Muscle layer of colon (tissue), 2 donors: ENCODE measurements around the gene DRAP1.
"Not testable (repeated sequence)": the region's sequence is repeated elsewhere in the genome, so short reads cannot be mapped to it uniquely, and the experiment has no call there.

Experiments
- H3K27ac ChIP-seq: one replicate; pipeline ENCODE4 v1.7.0; 2013; ENCODE audit warnings: low read depth, mild to moderate bottlenecking, low read length, moderate library complexity
- H3K27me3 ChIP-seq, 2 donors: one replicate each; pipeline ENCODE4 v1.7.0; 2013; ENCODE audit warnings: low read length in 2 of 2, mild to moderate bottlenecking in 2 of 2; ENCODE audit not compliant: insufficient read depth in 2 of 2, control insufficient read depth in 1 of 2
- H3K36me3 ChIP-seq: one replicate; pipeline ENCODE4 v1.7.0; 2013; ENCODE audit warnings: mild to moderate bottlenecking, low read length; ENCODE audit not compliant: insufficient read depth
- H3K4me1 ChIP-seq: one replicate; pipeline ENCODE4 v1.7.0; 2013; ENCODE audit warnings: mild to moderate bottlenecking, low read length; ENCODE audit not compliant: insufficient read depth
- H3K4me3 ChIP-seq, 2 donors: one replicate each; pipeline ENCODE4 v1.7.0; 2013; ENCODE audit warnings: low read length in 2 of 2, low read depth in 1 of 2, mild to moderate bottlenecking in 1 of 2, moderate library complexity in 1 of 2
- H3K9ac ChIP-seq: one replicate; pipeline ENCODE4 v1.7.0; 2013; ENCODE audit warnings: low read length
- H3K9me3 ChIP-seq: one replicate; pipeline ENCODE4 v1.7.0; 2013; ENCODE audit warnings: mild to moderate bottlenecking, low read length
- donor health status: abdominal sarcoma.
- donor health status: Adenocarcinoma of cecum.

DRAP1 gene

GRCh38 chr11:65945430-65945911, 26.2 kb downstream of the DRAP1 start, which contains the start of gene TSGA10IP:
Gene TSGA10IP (plus strand): TSS chr11:65945480. CDS start chr11:65945676, 196 bp downstream.
- Histone ChIP-seq H3K9me3 (no peaks in the 10 kb centered on the region), H3K4me1 (no peaks in the 10 kb centered on the region), H3K27me3 (peaks cover 0 to 4% of the 10 kb centered on the region in 2 donors), H3K36me3 (no peaks in the 10 kb centered on the region), H3K4me3 (no peak within 1 kb of the TSS), H3K9ac (no peak within 1 kb of the TSS), H3K27ac (no peak within 1 kb of the TSS)

GRCh38 chr11:65945941-65946558, 26.8 kb downstream of the DRAP1 start:
- H3K36me3 ChIP-seq, result no peaks in the 10 kb centered on the region
- no peak overlapping the region for H3K27ac ChIP-seq
- no peak overlapping the region for H3K9ac ChIP-seq
- H3K4me3 ChIP-seq, result no peak overlapping the region
- H3K9me3 ChIP-seq, result no peaks in the 10 kb centered on the region
- H3K4me1 ChIP-seq, result no peaks in the 10 kb centered on the region
- H3K27me3 ChIP-seq, result peaks cover 0 to 4% of the 10 kb centered on the region in 2 donors

GRCh38 chr11:65946655-65947054, 27.4 kb downstream of the DRAP1 start:
- Histone ChIP-seq H3K27me3 (peaks cover 0 to 4% of the 10 kb centered on the region in 2 donors), H3K4me3 (no peak overlapping the region), H3K9me3 (no peaks in the 10 kb centered on the region), H3K27ac (no peak overlapping the region), H3K9ac (no peak overlapping the region), H3K4me1 (no peaks in the 10 kb centered on the region), H3K36me3 (no peaks in the 10 kb centered on the region)

- H3K9ac ChIP-seq, result no peak overlapping the region
- H3K36me3 ChIP-seq, result no peaks in the 10 kb centered on the region
- peaks cover 0 to 4% of the 10 kb centered on the region in 2 donors for H3K27me3 ChIP-seq
- H3K9me3 ChIP-seq, result no peaks in the 10 kb centered on the region
- no peak overlapping the region for H3K27ac ChIP-seq
- no peaks in the 10 kb centered on the region for H3K4me1 ChIP-seq
- no peak overlapping the region for H3K4me3 ChIP-seq
Measured at GRCh38 chr11:65947133-65947532, 27.9 kb downstream of the DRAP1 start.

- no peak overlapping the region for H3K9ac ChIP-seq
- H3K27me3 ChIP-seq, result peaks cover 0 to 4% of the 10 kb centered on the region in 2 donors
- no peak overlapping the region for H3K27ac ChIP-seq
Measured at GRCh38 chr11:65947603-65948125, 28.4 kb downstream of the DRAP1 start.

GRCh38 chr11:65950711-65951110, 31.5 kb downstream of the DRAP1 start:
- not testable (repeated sequence) for H3K4me1 ChIP-seq, H3K4me3 ChIP-seq, H3K27me3 ChIP-seq, H3K36me3 ChIP-seq, H3K9me3 ChIP-seq, H3K27ac ChIP-seq, H3K9ac ChIP-seq

More at GRCh38 chr11:65947603-65948125, 28.4 kb downstream of the DRAP1 start:
- Histone ChIP-seq H3K36me3 (no peaks in the 10 kb centered on the region), H3K4me1 (no peaks in the 10 kb centered on the region), H3K4me3 (no peak overlapping the region), H3K9me3 (no peaks in the 10 kb centered on the region)

GRCh38 chr11:65951641-65952040, 32.4 kb downstream of the DRAP1 start:
- H3K9me3 ChIP-seq, H3K9ac ChIP-seq, H3K36me3 ChIP-seq, H3K27ac ChIP-seq, H3K4me3 ChIP-seq, H3K4me1 ChIP-seq, H3K27me3 ChIP-seq: not testable (repeated sequence)

- H3K9ac ChIP-seq, result no peak overlapping the region
- H3K36me3 ChIP-seq, result no peaks in the 10 kb centered on the region
- no peaks in the 10 kb centered on the region for H3K9me3 ChIP-seq
- no peaks in the 10 kb centered on the region for H3K4me1 ChIP-seq
- H3K27ac ChIP-seq, result no peak overlapping the region
- H3K27me3 ChIP-seq, result peaks cover 0 to 5% of the 10 kb centered on the region in 2 donors
- no peak overlapping the region for H3K4me3 ChIP-seq
Measured at GRCh38 chr11:65952052-65952521, 32.9 kb downstream of the DRAP1 start.

- H3K27me3 ChIP-seq, result peaks cover 0 to 9% of the 10 kb centered on the region in 2 donors
- no peak overlapping the region for H3K27ac ChIP-seq
- no peak overlapping the region for H3K9ac ChIP-seq
- H3K4me3 ChIP-seq, result no peak overlapping the region
- H3K4me1 ChIP-seq, result no peaks in the 10 kb centered on the region
- no peaks in the 10 kb centered on the region for H3K9me3 ChIP-seq
- H3K36me3 ChIP-seq, result no peaks in the 10 kb centered on the region
Measured at GRCh38 chr11:65953471-65953870, 34.2 kb downstream of the DRAP1 start.

GRCh38 chr11:65954771-65955170, 35.5 kb downstream of the DRAP1 start:
- no peaks in the 10 kb centered on the region for H3K9me3 ChIP-seq
- H3K36me3 ChIP-seq, result no peaks in the 10 kb centered on the region
- H3K9ac ChIP-seq, result no peak overlapping the region
- H3K4me1 ChIP-seq, result no peaks in the 10 kb centered on the region
- H3K27ac ChIP-seq, result no peak overlapping the region
- no peak overlapping the region for H3K4me3 ChIP-seq
- H3K27me3 ChIP-seq, result peaks cover 0 to 9% of the 10 kb centered on the region in 2 donors

GRCh38 chr11:65958291-65958690, 39.1 kb downstream of the DRAP1 start:
- H3K36me3 ChIP-seq, result no peaks in the 10 kb centered on the region
- no peaks in the 10 kb centered on the region for H3K9me3 ChIP-seq
- H3K4me3 ChIP-seq, result no peak overlapping the region
- H3K27ac ChIP-seq, result no peak overlapping the region
- peaks cover 12% of the 10 kb centered on the region for H3K4me1 ChIP-seq
- peaks cover 0 to 9% of the 10 kb centered on the region in 2 donors for H3K27me3 ChIP-seq
- no peak overlapping the region for H3K9ac ChIP-seq
